SK-N-SH (cell line): Measurements from ENCODE around the gene ASB3. TPM values are rescaled to one million over a fixed set of nuclear protein-coding genes. Genes with fewer than 3 reads are reported as not detected.
A peak's percentile ranks its signal among the peaks of the same experiment; 100 is the strongest.

Source experiments
- CTCF ChIA-PET: fragments of 300-600, 350-600 bp; formaldehyde crosslinking; extraction: SDS; loops from one replicate; lab custom pipeline; 2021; lab: Yijun Ruan, JAX
- POLR2A ChIA-PET: fragments of 350-600 bp; sonication (Branson Sonifier 250); formaldehyde crosslinking; extraction: SDS; loops from one replicate; lab custom pipeline; 2020; ENCODE audit warnings: antibody characterized with exemption, inconsistent platforms; lab: Yijun Ruan, JAX
- DNase-seq: peaks from one replicate; pipeline ENCODE4 v3.0.0; 2012
- H2AFZ ChIP-seq: fragments of 200-600 bp; sonication (generic); 2 replicates; pipeline ENCODE4 v1.8.1; 2016; ENCODE audit warnings: antibody characterized with exemption, mild to moderate bottlenecking, low read depth
- H3F3A ChIP-seq: fragments of 200-600 bp; sonication (generic); replicated peaks from 2 replicates; pipeline ENCODE3; 2016; ENCODE audit warnings: antibody characterized with exemption, mild to moderate bottlenecking; ENCODE audit not compliant: insufficient read depth
- H3K27ac ChIP-seq, 2 experiments: fragments of 200-500 bp in 1 of 2; fragments of 200-600 bp in 1 of 2; sonication (Bioruptor generic) in 1 of 2; sonication (generic), shearing (Covaris generic) in 1 of 2; 2 replicates each; pipeline versions ENCODE4 v1.5.1 to v1.6.1; 2014 to 2016; ENCODE audit warnings: low read depth in 2 of 2, inconsistent platforms in 1 of 2, low read length in 1 of 2, mild to moderate bottlenecking in 1 of 2, mixed read lengths in 1 of 2
- H3K27me3 ChIP-seq: fragments of 200-600 bp; sonication (generic), shearing (Covaris generic); 2 replicates; pipeline ENCODE4 v1.6.1; 2016; ENCODE audit warnings: mixed run types; ENCODE audit not compliant: insufficient read depth
- H3K36me3 ChIP-seq, 2 experiments: fragments of 200-500 bp in 1 of 2; fragments of 200-600 bp in 1 of 2; sonication (Bioruptor generic) in 1 of 2; sonication (generic) in 1 of 2; replicated peaks in 1 of 2; 2 replicates each; pipeline versions ENCODE3 to v1.5.1; 2014 to 2016; ENCODE audit warnings: low read length in 1 of 2, mild to moderate bottlenecking in 1 of 2; ENCODE audit not compliant: insufficient read depth in 2 of 2, control insufficient read depth in 1 of 2
- H3K4me1 ChIP-seq, 2 experiments: fragments of 200-500 bp in 1 of 2; fragments of 200-600 bp in 1 of 2; sonication (Bioruptor generic) in 1 of 2; sonication (generic), shearing (Covaris generic) in 1 of 2; 2 replicates each; pipeline versions ENCODE4 v1.5.1 to v1.6.1; 2014 to 2016; ENCODE audit warnings: low read depth in 1 of 2, low read length in 1 of 2, mixed run types in 1 of 2; ENCODE audit not compliant: insufficient read depth in 2 of 2, control insufficient read depth in 1 of 2
- H3K4me2 ChIP-seq: fragments of 200-600 bp; sonication (generic), shearing (Covaris generic); 2 replicates; pipeline ENCODE4 v1.6.1; 2017; ENCODE audit warnings: mixed run types
- H3K4me3 ChIP-seq, 2 experiments: fragments of 200-500 bp in 1 of 2; fragments of 200-600 bp in 1 of 2; sonication (Bioruptor generic) in 1 of 2; sonication (generic), shearing (Covaris generic) in 1 of 2; 2 replicates each; pipeline versions ENCODE4 v1.5.1 to v1.8.1; 2014 to 2016; ENCODE audit warnings: low read depth in 2 of 2, inconsistent platforms in 1 of 2, low read length in 1 of 2, mild to moderate bottlenecking in 1 of 2, mixed read lengths in 1 of 2, moderate library complexity in 1 of 2
- H3K79me2 ChIP-seq: fragments of 200-600 bp; sonication (generic); 2 replicates; pipeline ENCODE4 v1.8.1; 2017; ENCODE audit warnings: mild to moderate bottlenecking; ENCODE audit not compliant: insufficient read depth
- H3K9ac ChIP-seq: fragments of 200-600 bp; sonication (generic); 2 replicates; pipeline ENCODE4 v1.6.1; 2017; ENCODE audit warnings: mixed run types
- H3K9me2 ChIP-seq: fragments of 200-600 bp; sonication (generic); 2 replicates; pipeline ENCODE4 v1.6.1; 2017; ENCODE audit warnings: mixed run types
- H3K9me3 ChIP-seq: fragments of 200-600 bp; sonication (generic); 2 replicates; pipeline ENCODE4 v1.6.1; 2017; ENCODE audit warnings: mixed run types, mild to moderate bottlenecking, moderate library complexity
- H4K20me1 ChIP-seq: fragments of 200-600 bp; sonication (generic); 2 replicates; pipeline ENCODE4 v1.6.1; 2017; ENCODE audit warnings: mild to moderate bottlenecking, mixed run types; ENCODE audit not compliant: insufficient read depth
- CHD2 ChIP-seq: fragments of 150-350 bp; IDR thresholded peaks from 2 replicates; pipeline ENCODE4 v1.6.1; 2018; ENCODE audit warnings: low read length; ENCODE audit not compliant: partially characterized antibody
- ELF1 ChIP-seq: IDR thresholded peaks from 2 replicates; pipeline ENCODE4 v1.4.0; 2012
- EZH2phosphoT487 ChIP-seq: fragments of 200-600 bp; sonication (generic); IDR thresholded peaks from 2 replicates; pipeline ENCODE4 v1.6.1; 2017; ENCODE audit warnings: low read depth, mixed run types, mild to moderate bottlenecking, antibody characterized with exemption, moderate library complexity, borderline replicate concordance
- FOXJ3 ChIP-seq: sonication (generic); formaldehyde crosslinking; IDR thresholded peaks from 2 replicates; pipeline ENCODE4 v1.5.1; 2020; ENCODE audit warnings: mild to moderate bottlenecking, missing genetic modification reagents
- FOXM1 ChIP-seq: IDR thresholded peaks from 2 replicates; pipeline ENCODE4 v1.4.0; 2012; ENCODE audit warnings: low read depth, mild to moderate bottlenecking
- GATA2 ChIP-seq: sonication (generic); formaldehyde crosslinking; IDR thresholded peaks from 2 replicates; pipeline ENCODE4 v1.5.0; 2020; ENCODE audit warnings: mild to moderate bottlenecking, missing genetic modification reagents
- MAX ChIP-seq: IDR thresholded peaks from 2 replicates; pipeline ENCODE4 v1.4.0; 2012; ENCODE audit warnings: low read depth
- MXI1 ChIP-seq: IDR thresholded peaks from 2 replicates; pipeline ENCODE4 v1.6.1; 2012; ENCODE audit warnings: mild to moderate bottlenecking, low read depth, low read length, improper control_type of control experiment
- NRF1 ChIP-seq: IDR thresholded peaks from 2 replicates; pipeline ENCODE4 v1.6.1; 2012; ENCODE audit warnings: low read depth, mild to moderate bottlenecking, low read length
- PBX3 ChIP-seq: IDR thresholded peaks from 2 replicates; pipeline ENCODE4; 2012
- POLR2AphosphoS5 ChIP-seq: IDR thresholded peaks from 2 replicates; pipeline ENCODE4 v1.6.1; 2012; ENCODE audit warnings: low read depth, low read length
- RAD21 ChIP-seq: IDR thresholded peaks from 2 replicates; pipeline ENCODE4 v1.6.1; 2012; ENCODE audit warnings: mild to moderate bottlenecking, low read length
- REST ChIP-seq: IDR thresholded peaks from 2 replicates; pipeline ENCODE4 v1.6.1; 2012; ENCODE audit warnings: mild to moderate bottlenecking, low read depth, low read length, moderate library complexity
- RFX5 ChIP-seq: IDR thresholded peaks from 2 replicates; pipeline ENCODE4 v1.6.1; 2012; ENCODE audit warnings: mild to moderate bottlenecking, improper control_type of control experiment, low read length
- RXRA ChIP-seq: IDR thresholded peaks from 2 replicates; pipeline ENCODE4 v1.4.0; 2012; ENCODE audit warnings: low read depth, mild to moderate bottlenecking, borderline replicate concordance
- SIN3A ChIP-seq: IDR thresholded peaks from 2 replicates; pipeline ENCODE4 v1.6.1; 2012; ENCODE audit warnings: low read depth, mild to moderate bottlenecking, low read length, moderate library complexity, borderline replicate concordance
- SMC3 ChIP-seq: IDR thresholded peaks from 2 replicates; pipeline ENCODE4 v1.6.1; 2012; ENCODE audit warnings: low read depth, low read length, improper control_type of control experiment
- USF1 ChIP-seq: IDR thresholded peaks from 2 replicates; pipeline ENCODE4 v1.4.0; 2012; ENCODE audit warnings: low read depth, borderline replicate concordance
- USF2 ChIP-seq: fragments of 150-350 bp; IDR thresholded peaks from 2 replicates; pipeline ENCODE4 v1.6.1; 2017; ENCODE audit warnings: antibody characterized with exemption, low read length, low read depth, borderline replicate concordance
- YY1 ChIP-seq: IDR thresholded peaks from 2 replicates; pipeline ENCODE4 v1.4.0; 2012; ENCODE audit warnings: low read depth, mild to moderate bottlenecking
- WGBS: methylation state at CpG from one replicate; pipeline ENCODE4 v1.1.6; 2017; ENCODE audit warnings: low lambda C conversion rate; 5-methylcytosine and 5-hydroxymethylcytosine counted together
- polyA plus RNA-seq, 3 experiments: library from polyadenylated mRNA; depleted of rRNA; stranded (reverse); fragments of >200 nt; gene quantifications; 2 replicates each; pipeline ENCODE4 v1.2.3, GENCODE V29; 2012

Gene ASB3
- polyA plus RNA-seq, 1 of the 3 experiments (the other 2 are of a cell fraction) = 16.2 TPM

- H3K4me1 ChIP-seq = no peaks in the 10 kb centered on the region
- no peak overlapping the region for H2AFZ ChIP-seq
- H3K9ac ChIP-seq = no peak overlapping the region
- H3K27me3 ChIP-seq = no peaks in the 10 kb centered on the region
- POLR2A ChIA-PET = no interaction called here
- no peak overlapping the region for H3K4me2 ChIP-seq
- TF ChIP-seq GATA2 = no peak
- H3K36me3 ChIP-seq = peaks cover 18 to 19% of the 10 kb centered on the region in 2 experiments
- no peak overlapping the region for H3K27ac ChIP-seq
- H3K4me3 ChIP-seq = no peak overlapping the region
- no peaks in the 10 kb centered on the region for H3F3A ChIP-seq
- H4K20me1 ChIP-seq = no peaks in the 10 kb centered on the region
- DNase-seq = no peak
- CTCF ChIA-PET = interaction anchor here (1.2 kb wide), 1 partner anchor 28 kb away, joined by 3 read pairs; no protein-coding TSS in a partner anchor
- H3K9me3 ChIP-seq = no peaks in the 10 kb centered on the region
- WGBS = 97% methylated on average over 2 of the region's 2 CpGs
- H3K9me2 ChIP-seq = no peaks in the 10 kb centered on the region
- H3K79me2 ChIP-seq = peaks cover 7% of the 10 kb centered on the region
Measured at GRCh38 chr2:53744395-53745065, 42.2 kb downstream of the ASB3 start.

- Histone ChIP-seq H3K79me2 (peaks cover 11% of the 10 kb centered on the region), H3K27ac (no peak overlapping the region), H3K36me3 (peaks cover 12 to 14% of the 10 kb centered on the region in 2 experiments), H3K9me3 (no peaks in the 10 kb centered on the region), H2AFZ (no peak overlapping the region), H3K4me3 (no peak overlapping the region), H3K4me2 (no peak overlapping the region), H3K4me1 (no peaks in the 10 kb centered on the region), H3K9me2 (no peaks in the 10 kb centered on the region), H3K9ac (no peak overlapping the region), H4K20me1 (no peaks in the 10 kb centered on the region), H3F3A (no peaks in the 10 kb centered on the region), H3K27me3 (no peaks in the 10 kb centered on the region)
- DNase-seq = peak; percentile 9
- ChIA-PET POLR2A (no interaction called here), CTCF (interaction anchor here (0.6 to 1.9 kb wide), 6 partner anchors 8 to 315 kb away, joined by 3 to 6 read pairs (median 3); no protein-coding TSS in a partner anchor)
- TF ChIP-seq NRF1 = no peak
- TF ChIP-seq SIN3A = no peak
- no peak for TF ChIP-seq ELF1
- no peak for TF ChIP-seq YY1
- no peak for TF ChIP-seq FOXJ3 (CRISPR knock-in tag)
- no peak for TF ChIP-seq MXI1
- TF ChIP-seq REST = no peak
- TF ChIP-seq RAD21 = peak; percentile 68
- TF ChIP-seq EZH2phosphoT487 = no peak
- TF ChIP-seq USF2 = no peak
- TF ChIP-seq RXRA = no peak
- no peak for TF ChIP-seq POLR2AphosphoS5
- no peak for TF ChIP-seq RFX5
- TF ChIP-seq PBX3 = no peak
- no peak for TF ChIP-seq USF1
- TF ChIP-seq MAX = no peak
- no peak for TF ChIP-seq FOXM1
- TF ChIP-seq CHD2 = no peak
- TF ChIP-seq SMC3 = peak; percentile 32
Measured at GRCh38 chr2:53740170-53740569, 46.6 kb downstream of the ASB3 start.
